Left lobe of liver (tissue), 2 donors: Measurements from ENCODE around the gene TSPAN32. TPM values are rescaled to one million over a fixed set of nuclear protein-coding genes. Genes with fewer than 3 reads are reported as not detected.

ENCODE experiments used
- ATAC-seq: fragments of 200-7000 bp; cut with Tn5 transposase; one replicate; pipeline ENCODE4 v1.9.1; 2020; ENCODE audit warnings: mild to moderate bottlenecking, moderate library complexity
- DNase-seq: peaks from one replicate; pipeline ENCODE4 v3.0.0-alpha.2; 2020; ENCODE audit warnings: low spot score
- total RNA-seq: library from RNA; stranded (reverse); gene quantifications from one replicate; pipeline ENCODE4 v1.2.1, GENCODE V29; 2021
- donor health status: DM: no; HTN: no; CAD: no; lungs with moderate emphysema.
- donor health status: DM: no; HTN: yes; CAD: no.

The TSPAN32 gene
- total RNA-seq, 1 donor from 2014 or later: 0.35 TPM

DNA sequence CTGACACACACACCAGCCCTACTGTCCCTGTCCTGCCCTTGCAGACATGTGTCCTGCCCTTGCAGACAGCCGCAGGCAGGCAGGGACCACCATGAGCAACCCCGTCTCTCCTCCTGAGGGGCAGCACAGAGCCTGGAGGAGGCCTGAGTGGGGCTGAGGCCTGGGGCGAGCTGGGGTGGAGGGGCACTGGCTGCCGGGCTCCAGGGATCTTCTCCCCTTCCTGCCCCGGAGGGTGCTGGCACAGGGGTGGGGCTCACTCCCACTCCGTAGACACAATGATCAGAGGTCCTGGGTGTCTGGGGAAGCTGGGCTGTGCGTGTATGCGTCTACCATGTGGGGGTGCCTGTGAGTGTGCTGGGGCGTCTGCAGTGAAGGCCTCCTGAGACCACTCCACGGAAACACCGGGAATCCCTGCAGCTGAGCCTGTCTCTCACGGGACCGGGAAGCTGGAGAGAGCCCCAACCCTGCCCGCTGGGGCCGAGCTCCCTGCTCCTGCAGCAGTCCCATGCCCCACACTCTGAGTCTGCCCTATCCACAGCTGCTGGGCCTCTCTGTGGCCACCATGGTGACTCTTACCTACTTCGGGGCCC, 588 bp downstream of the TSPAN32 start:
- ATAC-seq: no peak

DNA sequence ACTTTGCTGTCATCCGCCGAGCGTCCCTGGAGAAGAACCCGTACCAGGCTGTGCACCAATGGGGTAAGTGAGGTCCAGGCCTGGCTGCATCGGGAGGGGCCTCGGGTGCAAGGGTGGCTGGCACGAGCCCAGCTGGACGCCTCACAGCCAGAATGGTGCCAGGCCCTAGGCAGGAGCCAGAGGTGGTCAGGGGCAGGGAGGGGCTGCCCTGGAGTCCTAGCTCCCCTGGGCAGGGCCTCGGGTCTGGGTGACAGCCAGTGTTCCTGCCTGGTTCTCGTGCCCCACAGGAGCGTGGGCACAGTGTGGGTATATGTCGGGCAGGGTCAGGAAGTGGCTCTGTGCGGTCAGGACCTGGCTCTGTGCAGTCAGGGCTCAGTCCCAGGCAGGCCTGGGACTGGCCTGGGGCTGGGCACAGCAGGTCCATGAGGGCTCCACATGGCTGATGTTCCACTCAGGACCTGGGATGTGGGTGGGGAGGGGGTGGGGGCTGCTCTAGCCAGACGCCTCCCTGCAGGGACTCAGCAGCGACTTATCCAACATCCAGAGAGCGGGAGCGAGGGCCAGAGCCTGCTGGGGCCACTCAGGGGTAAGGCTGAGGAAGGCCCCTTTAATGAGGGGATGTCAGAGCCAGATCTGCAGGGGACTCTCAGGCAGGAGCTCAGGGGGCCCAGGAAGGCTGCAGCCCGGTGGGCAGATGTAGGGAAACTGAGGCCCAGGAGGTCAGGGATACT, 1.2 kb downstream of the TSPAN32 start:
- ATAC-seq: peak; percentile 44
- DNase-seq: peak; percentile 74

More for the DNA sequence above, 588 bp downstream of the TSPAN32 start:
- no peak for DNase-seq

DNA sequence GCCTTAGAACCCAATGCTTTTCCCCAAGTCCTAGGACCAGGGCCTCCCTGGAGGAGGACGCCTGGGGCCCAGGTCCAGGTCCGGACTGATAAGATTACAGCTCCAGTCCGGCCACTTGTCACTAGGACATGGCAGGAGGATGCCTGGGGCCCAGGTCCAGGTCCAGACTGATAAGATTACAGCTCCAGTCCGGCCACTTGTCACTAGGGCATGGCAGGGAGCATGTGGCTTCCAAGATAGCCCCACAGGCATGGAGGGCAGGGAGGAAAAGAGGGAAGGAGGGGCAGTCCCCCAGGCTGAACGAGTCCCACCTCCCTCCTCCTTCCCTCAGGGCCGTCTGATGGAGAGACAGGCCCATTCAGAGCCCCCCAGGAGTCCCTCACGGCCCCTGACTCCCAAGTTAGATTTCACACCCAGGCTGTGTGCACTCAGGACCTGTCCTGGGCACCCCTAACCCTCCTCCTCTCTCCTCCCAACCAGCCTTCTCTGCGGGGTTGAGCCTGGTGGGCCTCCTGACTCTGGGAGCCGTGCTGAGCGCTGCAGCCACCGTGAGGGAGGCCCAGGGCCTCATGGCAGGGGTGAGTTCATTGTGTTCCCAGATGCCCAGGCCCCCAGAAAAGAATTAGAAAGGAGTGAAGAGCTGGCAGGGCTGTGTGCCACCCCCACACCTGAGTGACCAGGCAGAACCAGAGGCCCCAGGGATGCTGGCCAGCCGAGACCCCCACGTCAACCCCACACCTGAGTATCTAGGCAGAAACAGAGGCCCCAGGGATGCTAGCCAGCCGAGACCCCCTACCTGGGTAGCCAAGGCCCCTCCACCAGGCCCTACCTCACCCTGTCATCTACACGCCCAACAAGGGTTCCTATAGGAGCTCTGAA, 2.1 kb downstream of the TSPAN32 start:
- ATAC-seq: peak; percentile 42
- DNase-seq: peak; percentile 64

DNA sequence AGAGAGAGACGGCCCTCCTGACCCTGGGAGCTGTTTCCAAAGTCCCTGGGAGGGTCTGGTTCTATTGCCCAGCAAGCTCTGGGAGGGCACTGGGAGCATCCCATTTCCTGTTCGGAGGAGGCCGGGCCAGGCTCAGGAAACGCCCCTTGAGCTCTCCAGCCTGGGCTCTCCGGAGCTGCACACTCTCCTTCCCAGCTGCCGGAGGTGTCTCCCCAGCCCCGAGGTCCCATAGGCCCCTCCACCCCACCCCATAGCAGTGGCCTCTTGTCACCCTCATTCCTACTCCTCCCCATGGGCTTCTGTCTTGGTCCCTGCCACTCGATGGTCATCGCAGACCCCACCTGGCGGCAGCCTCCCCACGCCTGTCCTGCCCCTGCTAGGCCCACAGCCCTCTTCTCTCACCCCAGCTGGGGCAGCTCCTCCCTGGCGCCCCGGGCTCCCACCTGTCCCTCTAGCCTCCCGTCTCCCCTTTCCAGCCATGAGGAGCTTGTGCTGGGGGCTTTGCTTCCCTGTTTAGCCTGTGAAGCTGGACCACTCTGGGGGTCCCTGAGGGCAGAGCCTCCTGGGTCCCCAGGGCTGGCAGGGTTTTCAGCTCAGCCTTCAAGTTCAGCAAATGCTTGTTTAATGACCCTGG, 2.8 kb downstream of the TSPAN32 start:
- DNase-seq: peak; percentile 46
- peak; percentile 6 for ATAC-seq

DNA sequence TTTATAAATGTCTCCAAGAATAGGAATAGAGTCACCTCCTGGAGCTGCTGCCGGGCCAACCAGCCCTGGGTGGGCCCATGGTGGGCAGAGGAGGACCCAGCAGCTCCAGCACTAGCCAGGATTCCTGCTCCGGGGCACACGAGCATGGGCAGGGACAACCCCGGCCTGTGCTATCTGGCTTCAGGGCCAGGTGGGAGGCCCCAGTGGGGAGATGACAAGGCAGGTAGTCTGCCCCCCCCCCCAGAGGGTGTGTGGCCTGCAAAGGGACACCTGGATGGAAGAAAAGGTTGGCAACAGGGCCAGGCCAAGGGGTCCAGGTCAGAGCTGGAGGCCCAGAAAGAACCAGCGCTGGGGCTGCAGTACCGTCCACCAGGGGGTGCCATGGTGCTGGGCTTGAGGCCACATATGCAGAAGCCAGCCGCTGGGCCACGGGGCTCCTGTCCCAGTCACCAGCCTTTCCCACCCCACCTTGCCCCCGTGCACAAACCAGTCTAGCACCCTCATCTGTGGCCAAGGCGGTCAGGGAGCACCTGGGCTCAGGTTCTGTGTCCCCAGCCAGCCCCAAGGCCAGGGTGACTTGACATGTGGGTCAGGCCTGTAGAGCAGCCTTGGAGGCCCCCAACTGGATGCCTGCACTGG, 3.4 kb downstream of the TSPAN32 start:
- DNase-seq (peak; percentile 88), ATAC-seq (peak; percentile 85)

DNA sequence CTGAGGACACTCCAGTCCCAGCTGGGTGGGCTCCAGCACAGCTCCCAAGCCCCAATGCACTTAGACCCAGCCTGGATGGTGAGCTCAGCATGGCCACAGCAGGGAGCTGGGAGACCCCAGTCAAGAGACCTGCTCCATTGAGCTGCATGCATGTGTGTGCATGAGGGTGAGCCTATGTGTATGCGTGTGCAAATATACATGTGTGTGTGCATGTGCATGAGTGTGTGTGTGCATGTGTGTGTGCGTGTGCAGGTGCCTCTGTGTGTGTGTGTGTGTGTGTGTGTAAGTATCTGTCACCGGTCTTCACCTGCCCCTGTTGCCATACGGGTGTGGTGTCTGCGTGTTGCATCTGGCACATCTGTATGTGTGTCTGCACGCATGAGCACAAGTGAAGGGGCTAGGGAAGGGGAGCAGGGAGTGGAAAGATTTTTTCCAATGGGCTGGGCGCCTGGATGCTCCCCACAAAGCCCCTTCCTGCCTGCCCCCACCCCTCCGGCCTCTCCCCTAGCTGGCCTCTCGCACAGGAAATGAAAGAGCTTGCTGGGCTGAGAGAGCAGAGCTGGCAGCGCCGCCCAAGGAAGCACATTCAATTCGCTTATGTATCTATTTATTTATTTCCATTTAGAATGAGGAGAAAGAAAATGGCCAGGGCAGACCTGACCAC, 4.1 kb downstream of the TSPAN32 start:
- no peak for ATAC-seq
- DNase-seq: peak; percentile 45

DNA sequence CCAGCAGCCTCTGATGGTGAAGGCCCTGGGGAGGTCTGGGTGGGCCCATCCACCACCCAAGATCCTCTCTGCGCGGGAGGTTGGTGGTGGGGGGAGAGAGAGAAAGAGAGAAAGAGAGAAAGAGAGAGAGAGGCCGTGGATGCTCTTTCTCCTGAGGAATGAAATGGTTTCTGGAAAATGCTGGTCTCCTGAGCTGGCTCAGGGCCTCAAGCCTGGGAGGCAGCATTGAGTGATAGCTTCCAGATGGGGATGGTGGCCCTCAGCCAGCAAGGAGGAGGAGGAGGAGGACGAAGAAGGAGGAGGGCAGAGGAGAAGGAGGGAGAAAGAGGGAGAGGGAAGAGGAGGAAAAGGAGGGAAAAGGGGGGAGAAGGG, 4.6 kb downstream of the TSPAN32 start:
- ATAC-seq (no peak), DNase-seq (peak; percentile 58)

DNA sequence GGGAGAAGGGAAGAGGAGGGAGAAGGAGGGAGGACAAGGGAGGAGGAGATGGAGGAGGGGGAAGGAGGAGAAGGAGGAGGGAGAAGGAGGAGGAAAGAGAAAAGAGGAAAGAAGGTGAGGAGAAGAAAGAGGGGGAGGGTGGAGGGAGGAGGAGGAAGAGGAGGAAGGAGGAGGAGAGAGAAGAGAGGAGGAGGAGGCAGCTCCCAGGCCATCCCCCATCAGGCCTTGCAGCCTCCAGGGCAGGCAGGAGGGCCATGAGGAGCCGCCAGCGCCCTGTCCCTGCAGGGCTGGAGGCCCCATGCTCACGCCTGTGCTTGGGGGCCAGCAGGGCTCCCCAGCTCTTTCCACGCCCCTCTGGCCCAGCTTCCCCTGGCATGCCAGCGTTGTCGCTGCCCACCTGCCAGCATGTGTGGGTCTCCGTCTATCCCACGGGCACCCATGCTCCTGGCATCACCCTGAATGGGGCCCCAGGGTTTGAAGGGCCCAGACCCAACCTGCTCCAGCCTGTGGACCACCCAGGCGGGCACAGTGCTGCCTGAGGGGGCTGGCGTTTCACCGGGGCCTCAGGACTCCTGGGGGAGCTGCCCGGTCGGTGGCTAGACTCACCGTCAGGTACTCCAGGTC, 5.2 kb downstream of the TSPAN32 start:
- ATAC-seq (no peak), DNase-seq (peak; percentile 40)

DNA sequence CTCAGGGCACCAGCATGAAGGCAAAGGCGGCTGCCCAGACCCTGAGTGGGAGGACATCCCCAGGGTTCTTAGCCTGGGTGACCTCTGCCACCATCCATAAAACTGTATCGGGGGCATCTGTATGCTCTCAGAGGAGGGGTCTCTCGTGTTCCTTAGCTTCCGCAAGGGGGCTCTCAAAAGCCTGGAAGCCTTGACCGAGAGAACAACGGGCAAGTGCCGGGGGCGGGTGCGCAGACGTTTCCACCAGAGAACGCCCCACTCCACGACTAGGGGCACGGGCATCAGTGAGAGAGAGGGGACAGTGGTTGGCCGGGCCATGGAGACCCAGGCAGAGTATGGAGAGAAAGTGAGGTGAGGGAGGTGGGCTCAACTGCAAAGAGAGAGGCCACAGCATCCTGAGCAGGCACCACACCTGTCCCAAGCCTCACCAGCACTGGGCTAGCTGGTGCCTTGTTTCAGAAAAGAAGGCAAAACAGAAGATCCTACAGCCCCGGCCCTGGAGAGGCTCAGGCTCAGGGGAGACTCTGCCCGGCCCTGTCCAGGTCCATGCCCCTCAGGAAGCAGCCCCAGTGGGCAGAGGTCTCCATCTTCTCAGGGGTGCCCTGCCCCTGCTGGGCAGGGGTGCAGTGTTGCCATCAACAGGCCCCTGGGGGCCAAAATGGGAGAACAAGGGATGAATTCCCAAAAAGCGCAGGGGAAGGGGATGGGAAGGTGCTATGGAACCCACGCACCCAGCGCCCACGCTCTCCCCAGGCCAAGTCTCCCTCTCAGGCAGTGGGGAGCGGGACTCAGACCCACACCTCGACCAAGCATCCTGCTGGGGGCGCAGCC, 5.9 kb downstream of the TSPAN32 start:
- no peak for DNase-seq
- no peak for ATAC-seq

DNA sequence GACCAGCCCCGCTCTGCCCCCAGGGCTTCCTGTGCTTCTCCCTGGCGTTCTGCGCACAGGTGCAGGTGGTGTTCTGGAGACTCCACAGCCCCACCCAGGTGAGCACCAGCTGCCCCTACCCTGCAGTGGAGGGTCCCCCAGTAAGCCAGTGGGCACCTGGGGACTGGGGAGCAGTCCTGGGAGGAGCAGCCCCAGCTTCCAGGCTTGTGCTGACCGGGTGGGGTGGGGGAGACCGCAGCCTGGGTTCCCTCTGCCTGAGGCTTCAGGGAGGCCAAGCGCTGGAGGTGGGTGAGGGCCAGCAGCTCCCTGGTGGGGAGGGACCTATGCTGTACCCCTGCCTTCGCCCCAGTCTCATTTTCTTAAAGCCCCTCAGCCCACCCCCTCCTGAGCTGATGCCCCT, 6.9 kb downstream of the TSPAN32 start:
- no peak for ATAC-seq
- DNase-seq: no peak

DNA sequence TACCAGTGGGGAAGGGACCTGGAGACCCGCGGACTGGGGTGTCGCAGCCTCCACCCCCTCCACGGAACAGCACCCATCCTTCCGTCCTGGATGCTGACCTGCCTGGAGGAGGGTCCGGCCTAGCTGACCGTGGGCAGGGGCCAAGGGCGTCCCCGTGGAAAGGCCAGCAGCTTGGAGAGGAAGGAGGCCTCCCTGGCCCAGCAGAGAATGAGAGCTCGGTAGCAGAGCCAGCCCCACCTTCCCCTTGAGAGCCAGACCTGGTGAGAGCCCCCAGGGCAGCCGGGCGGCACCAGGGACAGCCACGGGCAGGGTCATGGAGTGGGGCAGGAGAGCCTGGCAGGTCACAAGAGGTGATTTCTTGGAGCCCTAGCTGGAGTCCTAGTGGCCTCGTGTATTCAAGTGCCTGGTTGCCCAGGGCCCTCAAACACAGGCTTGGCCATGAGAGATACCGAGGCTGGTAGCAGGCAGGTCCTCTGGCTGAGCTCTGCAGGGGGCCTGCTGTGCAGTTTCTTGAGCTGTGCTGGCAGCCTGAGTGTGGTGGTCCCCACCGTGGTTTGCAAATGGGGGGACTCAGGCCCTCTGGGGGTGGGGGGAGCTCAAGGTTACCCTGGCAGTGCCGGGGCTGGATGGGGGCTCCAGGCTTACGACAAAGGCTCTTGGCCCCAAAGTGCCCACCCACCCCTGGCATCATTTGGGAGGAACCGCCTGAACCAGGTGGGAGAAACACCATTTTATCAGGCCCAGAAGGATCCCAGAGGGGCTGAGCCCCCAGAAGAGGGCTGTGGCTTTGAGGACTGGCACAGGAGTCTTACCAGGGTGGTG, 7.6 kb downstream of the TSPAN32 start:
- no peak for DNase-seq
- no peak for ATAC-seq

DNA sequence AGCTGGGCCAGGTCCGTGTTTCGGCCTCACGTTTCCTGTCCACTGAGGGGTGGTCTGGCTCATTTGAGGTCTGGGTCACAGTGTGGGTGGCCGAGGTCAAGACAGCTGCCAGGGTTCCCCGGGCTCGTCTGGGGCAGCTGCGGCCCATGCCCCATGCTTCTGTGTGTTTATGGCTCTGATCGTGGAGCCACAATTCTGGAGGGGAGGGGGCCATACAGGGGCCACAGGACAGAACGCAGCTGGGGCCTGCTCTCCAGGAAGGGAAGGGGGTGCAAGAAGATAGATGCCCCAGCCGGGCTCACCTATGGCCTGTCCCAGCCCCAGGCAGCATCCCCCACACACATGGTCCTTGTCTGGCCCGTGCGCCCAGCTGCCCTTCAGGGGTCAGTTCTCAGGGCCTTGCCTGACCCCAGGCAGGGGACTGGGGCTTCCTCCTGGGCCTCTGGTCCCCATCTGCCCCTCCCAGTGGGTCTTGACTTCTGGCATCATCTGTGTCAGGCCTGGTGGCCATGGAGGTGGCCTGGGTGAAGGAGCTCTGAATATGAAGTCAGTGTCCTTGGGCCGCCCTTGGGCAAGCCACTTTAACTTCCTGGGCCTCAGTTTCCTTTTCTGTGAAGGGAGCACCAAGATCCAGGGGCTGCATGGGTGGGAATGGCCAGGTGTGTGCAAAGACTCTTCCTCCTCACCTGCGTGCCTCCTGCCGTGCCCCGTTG, 8.4 kb downstream of the TSPAN32 start:
- ATAC-seq: no peak
- DNase-seq: no peak

DNA sequence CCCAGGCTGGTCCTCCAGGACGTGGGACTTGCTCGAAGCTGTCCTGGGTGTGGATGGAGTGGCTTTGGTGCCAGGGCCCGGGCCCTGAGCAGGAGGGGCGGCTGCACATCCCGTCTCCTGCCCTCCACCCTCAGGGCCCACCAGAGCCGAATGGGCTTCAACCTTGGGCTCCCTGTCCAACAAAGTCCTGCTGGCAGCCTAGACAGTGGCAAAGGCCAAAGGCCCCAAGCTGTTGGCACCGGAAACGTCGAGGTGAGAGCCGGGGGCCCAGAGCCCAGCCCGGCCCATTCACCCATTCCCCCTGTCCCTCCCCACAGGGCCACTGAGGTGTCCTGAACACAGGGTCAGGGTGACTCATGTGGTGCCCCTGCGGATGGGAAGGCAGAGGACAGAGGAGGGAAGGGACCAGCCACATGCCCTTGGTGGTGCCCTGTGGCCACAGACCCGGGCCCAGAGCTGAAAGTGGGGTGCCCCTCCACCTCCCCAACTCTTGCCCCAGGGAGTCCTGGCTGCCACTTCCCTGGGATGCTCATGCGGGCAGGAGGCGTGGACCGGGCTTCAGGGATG, 9.1 kb downstream of the TSPAN32 start:
- ATAC-seq: no peak
- no peak for DNase-seq

DNA sequence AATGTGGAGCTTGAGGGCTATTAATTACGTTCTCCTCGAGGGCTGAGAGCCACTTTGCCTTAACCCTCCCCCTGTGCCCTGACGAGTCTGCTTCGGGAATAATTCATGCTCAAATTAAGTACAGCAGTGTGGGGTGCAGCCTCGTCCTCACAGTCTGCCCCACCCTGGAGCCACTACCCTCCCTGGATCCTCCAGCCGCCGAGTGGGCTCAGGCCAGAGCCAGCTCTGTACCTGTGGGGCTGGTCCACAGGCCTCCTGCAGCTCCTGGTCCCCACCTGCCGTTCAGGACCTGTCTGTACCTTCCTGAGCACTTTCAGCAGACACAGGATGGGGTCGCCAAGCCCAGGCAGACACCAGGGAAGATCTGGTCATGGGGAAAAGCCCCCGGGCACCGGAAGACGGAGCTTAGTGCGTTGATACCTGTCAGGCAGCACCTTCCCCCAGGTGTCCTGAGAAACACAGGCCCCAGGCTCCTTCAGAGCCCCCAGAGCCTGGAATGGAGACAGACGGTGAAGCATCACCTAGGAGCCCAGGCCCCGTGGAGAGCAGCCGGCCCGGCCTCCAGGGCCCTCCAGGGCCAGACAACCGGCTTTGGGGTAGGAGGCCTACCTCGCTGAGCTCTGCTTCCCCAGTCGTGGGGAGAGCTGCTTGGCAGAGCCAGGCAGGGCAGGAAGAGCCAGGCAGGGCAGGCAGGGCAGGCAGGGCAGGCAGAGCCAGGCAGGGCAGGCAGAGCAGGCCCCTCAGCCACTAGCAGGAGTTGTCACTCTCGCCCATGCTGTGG, 9.7 kb downstream of the TSPAN32 start:
- ATAC-seq (no peak), DNase-seq (no peak)

DNA sequence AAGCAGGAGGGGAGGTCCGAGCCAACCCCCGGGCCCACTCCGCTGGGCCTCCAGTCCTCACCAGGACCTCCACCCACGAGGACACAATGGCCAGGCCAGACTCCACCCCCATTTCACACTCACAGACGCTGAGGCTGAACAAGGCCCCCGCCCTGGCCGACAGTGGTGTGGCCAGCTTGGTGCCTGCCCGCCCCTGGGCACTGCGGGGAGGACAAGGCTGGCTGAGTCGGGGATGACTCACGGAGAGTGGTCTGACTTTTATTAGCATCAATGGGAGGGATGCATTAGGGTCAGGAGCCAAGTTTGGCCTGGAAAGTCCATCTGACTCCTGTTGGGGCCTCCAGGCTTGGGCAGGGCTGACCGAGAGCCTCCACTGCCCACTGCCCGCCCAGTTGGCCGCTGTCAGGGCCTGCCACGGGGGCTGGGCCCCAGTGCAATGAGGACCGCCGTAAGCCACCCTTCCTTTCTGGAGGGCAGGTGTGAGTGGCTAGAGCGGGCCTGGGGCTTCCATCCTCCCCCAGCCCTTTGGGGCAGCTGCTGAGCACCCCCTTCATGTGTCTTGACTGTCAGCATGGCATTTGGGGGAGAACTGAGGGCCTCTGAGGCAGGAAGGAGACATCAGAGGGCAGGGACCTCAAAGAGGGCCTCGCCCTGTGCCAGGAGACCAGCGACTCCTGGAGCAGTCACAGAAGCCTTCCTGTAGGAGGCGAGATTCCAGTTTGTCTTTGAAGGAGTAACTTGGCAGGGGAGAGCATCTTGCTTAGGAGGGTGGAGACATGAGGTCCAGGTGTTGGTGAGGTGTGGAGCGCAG, 10.6 kb downstream of the TSPAN32 start:
- ATAC-seq (no peak), DNase-seq (no peak)
